ENCODE measurements around the gene CCZ1B.
"Not testable (repeated sequence)": the region's sequence is repeated elsewhere in the genome, so short reads cannot be mapped to it uniquely, and the experiment has no call there.

The CCZ1B gene

DNA sequence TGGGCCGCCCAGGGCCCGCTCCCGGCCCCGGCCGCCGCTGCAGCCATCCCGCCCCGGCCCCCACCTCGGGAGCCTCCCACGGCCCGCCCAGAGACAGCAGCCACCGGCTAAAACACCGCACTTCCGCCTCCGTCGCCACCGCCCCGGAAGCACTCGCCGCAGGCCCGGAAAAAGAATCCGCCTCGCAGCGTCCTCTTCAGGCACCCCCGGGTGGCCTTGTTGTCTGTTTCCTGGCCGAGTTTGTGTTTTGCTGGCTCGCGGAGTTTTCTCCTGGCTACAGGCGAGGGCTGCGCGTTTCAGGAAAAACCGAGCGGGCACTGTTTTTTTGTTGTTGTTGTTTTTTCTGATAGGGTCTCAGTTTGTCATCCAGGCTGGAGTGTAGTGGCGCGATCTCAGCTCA, at the start of gene CCZ1B:
TSS of gene CCZ1B (minus strand) at position 125 of the 400 bp plus-strand sequence. CDS start at position 47, 78 bp downstream.
- H3K9ac ChIP-seq (ENCODE audit: low read depth, low read length, poor library complexity, severe bottlenecking), result peak within 1 kb of the TSS; percentile 64

GRCh38 chr7:6875022-6875421, 48.9 kb upstream of the CCZ1B start:
- not testable (repeated sequence) for H3K4me1 ChIP-seq (ENCODE audit: insufficient read depth, low read length, poor library complexity, severe bottlenecking); H3K4me3 ChIP-seq (ENCODE audit: low read length, poor library complexity, severe bottlenecking); H3K27me3 ChIP-seq (ENCODE audit: insufficient read depth, low read length, poor library complexity, severe bottlenecking); H3K79me2 ChIP-seq (ENCODE audit: insufficient read depth, low read length); H3K9me3 ChIP-seq (ENCODE audit: insufficient read depth, low read depth, low read length); H3K36me3 ChIP-seq (ENCODE audit: insufficient read depth, low read length); H4K20me1 ChIP-seq (ENCODE audit: insufficient read depth, low read length, poor library complexity, severe bottlenecking); H3K9me2 ChIP-seq (replicated peaks; ENCODE audit: low read depth, low read length); H3K9ac ChIP-seq (ENCODE audit: low read depth, low read length, poor library complexity, severe bottlenecking); H2AFZ ChIP-seq (ENCODE audit: low read length); H3F3A ChIP-seq (ENCODE audit: low read depth); H3K4me2 ChIP-seq (ENCODE audit: low read depth, low read length, poor library complexity, severe bottlenecking)

More for the DNA sequence above, at the start of gene CCZ1B:
- H3F3A ChIP-seq (ENCODE audit: low read depth); H4K20me1 ChIP-seq (ENCODE audit: insufficient read depth, low read length, poor library complexity, severe bottlenecking); H3K36me3 ChIP-seq (ENCODE audit: insufficient read depth, low read length); H3K9me3 ChIP-seq (ENCODE audit: insufficient read depth, low read depth, low read length); H3K4me1 ChIP-seq (ENCODE audit: insufficient read depth, low read length, poor library complexity, severe bottlenecking); H3K9me2 ChIP-seq (replicated peaks; ENCODE audit: low read depth, low read length); H3K79me2 ChIP-seq (ENCODE audit: insufficient read depth, low read length): not testable (repeated sequence)
- Histone ChIP-seq H2AFZ (ENCODE audit: low read length) (peak within 1 kb of the TSS; percentile 87), H3K4me2 (ENCODE audit: low read depth, low read length, poor library complexity, severe bottlenecking) (peak within 1 kb of the TSS; percentile 71), H3K27me3 (ENCODE audit: insufficient read depth, low read length, poor library complexity, severe bottlenecking) (peaks cover 34% of the 10 kb centered on the region), H3K4me3 (ENCODE audit: low read length, poor library complexity, severe bottlenecking) (peak within 1 kb of the TSS; percentile 81)
- TF ChIP-seq, protein P1, sequence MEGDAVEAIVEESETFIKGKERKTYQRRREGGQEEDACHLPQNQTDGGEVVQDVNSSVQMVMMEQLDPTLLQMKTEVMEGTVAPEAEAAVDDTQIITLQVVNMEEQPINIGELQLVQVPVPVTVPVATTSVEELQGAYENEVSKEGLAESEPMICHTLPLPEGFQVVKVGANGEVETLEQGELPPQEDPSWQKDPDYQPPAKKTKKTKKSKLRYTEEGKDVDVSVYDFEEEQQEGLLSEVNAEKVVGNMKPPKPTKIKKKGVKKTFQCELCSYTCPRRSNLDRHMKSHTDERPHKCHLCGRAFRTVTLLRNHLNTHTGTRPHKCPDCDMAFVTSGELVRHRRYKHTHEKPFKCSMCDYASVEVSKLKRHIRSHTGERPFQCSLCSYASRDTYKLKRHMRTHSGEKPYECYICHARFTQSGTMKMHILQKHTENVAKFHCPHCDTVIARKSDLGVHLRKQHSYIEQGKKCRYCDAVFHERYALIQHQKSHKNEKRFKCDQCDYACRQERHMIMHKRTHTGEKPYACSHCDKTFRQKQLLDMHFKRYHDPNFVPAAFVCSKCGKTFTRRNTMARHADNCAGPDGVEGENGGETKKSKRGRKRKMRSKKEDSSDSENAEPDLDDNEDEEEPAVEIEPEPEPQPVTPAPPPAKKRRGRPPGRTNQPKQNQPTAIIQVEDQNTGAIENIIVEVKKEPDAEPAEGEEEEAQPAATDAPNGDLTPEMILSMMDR (conservative IDR thresholded peaks at IDR 0.05; ENCODE audit: low read length), result peak; percentile 31

DNA sequence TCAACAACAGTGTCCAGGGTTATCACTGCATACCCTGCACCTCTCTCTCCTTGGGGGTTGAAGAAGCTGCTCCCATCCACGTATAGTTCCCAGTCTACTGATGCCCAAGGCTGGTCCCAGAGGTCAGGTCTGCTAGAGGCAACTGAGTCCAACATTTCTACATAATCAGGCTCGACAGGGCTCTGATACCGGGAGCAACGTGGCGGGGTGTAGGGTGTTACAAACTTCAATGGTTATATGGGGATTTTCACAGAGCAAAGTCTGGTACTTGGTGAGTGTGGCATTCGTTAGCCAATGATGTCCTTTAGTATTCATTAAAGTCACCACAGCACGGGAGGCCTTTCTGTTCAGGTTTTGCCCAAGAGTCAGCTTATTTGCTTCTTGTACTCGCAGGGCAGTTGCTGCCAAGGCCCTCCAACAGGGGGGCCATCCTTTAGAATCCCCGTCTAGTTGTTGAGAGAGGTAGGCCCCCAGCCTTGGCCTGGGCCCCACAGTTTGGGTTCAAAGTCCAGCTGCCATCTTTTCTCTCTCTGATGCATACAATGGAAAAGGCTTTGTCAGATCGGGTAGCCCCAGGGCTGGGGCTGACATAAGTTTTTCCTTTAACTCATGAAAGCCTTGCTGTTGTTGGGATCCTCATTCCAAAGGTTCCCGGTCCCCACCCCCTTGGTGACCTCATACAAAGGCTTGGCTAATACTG, 46.3 kb upstream of the CCZ1B start:
- not testable (repeated sequence) for H3K4me3 ChIP-seq (ENCODE audit: low read length, poor library complexity, severe bottlenecking); H3F3A ChIP-seq (ENCODE audit: low read depth); H3K27me3 ChIP-seq (ENCODE audit: insufficient read depth, low read length, poor library complexity, severe bottlenecking); H3K9me2 ChIP-seq (replicated peaks; ENCODE audit: low read depth, low read length); H3K4me2 ChIP-seq (ENCODE audit: low read depth, low read length, poor library complexity, severe bottlenecking); H3K36me3 ChIP-seq (ENCODE audit: insufficient read depth, low read length); H3K9ac ChIP-seq (ENCODE audit: low read depth, low read length, poor library complexity, severe bottlenecking); H3K79me2 ChIP-seq (ENCODE audit: insufficient read depth, low read length); H2AFZ ChIP-seq (ENCODE audit: low read length); H3K9me3 ChIP-seq (ENCODE audit: insufficient read depth, low read depth, low read length); H4K20me1 ChIP-seq (ENCODE audit: insufficient read depth, low read length, poor library complexity, severe bottlenecking); H3K4me1 ChIP-seq (ENCODE audit: insufficient read depth, low read length, poor library complexity, severe bottlenecking)

GRCh38 chr7:6871421-6872144, 45.5 kb upstream of the CCZ1B start:
- not testable (repeated sequence) for H3K4me2 ChIP-seq (ENCODE audit: low read depth, low read length, poor library complexity, severe bottlenecking); H3K9ac ChIP-seq (ENCODE audit: low read depth, low read length, poor library complexity, severe bottlenecking); H4K20me1 ChIP-seq (ENCODE audit: insufficient read depth, low read length, poor library complexity, severe bottlenecking); H3K36me3 ChIP-seq (ENCODE audit: insufficient read depth, low read length); H3K9me2 ChIP-seq (replicated peaks; ENCODE audit: low read depth, low read length); H3K79me2 ChIP-seq (ENCODE audit: insufficient read depth, low read length); H3K9me3 ChIP-seq (ENCODE audit: insufficient read depth, low read depth, low read length); H3K27me3 ChIP-seq (ENCODE audit: insufficient read depth, low read length, poor library complexity, severe bottlenecking); H3K4me3 ChIP-seq (ENCODE audit: low read length, poor library complexity, severe bottlenecking); H3K4me1 ChIP-seq (ENCODE audit: insufficient read depth, low read length, poor library complexity, severe bottlenecking); H3F3A ChIP-seq (ENCODE audit: low read depth); H2AFZ ChIP-seq (ENCODE audit: low read length)

DNA sequence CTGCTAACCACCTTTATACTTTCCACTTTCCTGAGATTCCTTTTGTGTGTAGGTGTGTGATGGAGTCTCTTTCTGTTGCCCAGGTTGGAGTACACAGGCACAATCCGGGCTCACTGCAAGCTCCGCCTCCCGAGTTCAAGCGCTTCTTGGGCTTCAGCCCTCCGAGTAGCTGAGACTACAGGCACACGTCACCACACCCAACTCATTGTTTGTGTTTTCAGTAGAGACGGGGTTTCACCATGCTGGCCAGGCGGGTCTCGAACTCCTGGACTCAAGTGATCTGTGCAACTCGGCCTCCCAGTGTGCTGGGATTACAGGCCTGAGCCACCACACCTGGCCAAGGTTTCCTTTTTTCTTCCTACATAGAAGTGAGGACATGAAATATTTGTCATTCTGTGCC, 38.7 kb upstream of the CCZ1B start:
- not testable (repeated sequence) for H3K27me3 ChIP-seq (ENCODE audit: insufficient read depth, low read length, poor library complexity, severe bottlenecking); H3K79me2 ChIP-seq (ENCODE audit: insufficient read depth, low read length); H3K9ac ChIP-seq (ENCODE audit: low read depth, low read length, poor library complexity, severe bottlenecking); H3K4me2 ChIP-seq (ENCODE audit: low read depth, low read length, poor library complexity, severe bottlenecking); H3K9me2 ChIP-seq (replicated peaks; ENCODE audit: low read depth, low read length); H3K9me3 ChIP-seq (ENCODE audit: insufficient read depth, low read depth, low read length); H3K36me3 ChIP-seq (ENCODE audit: insufficient read depth, low read length); H3F3A ChIP-seq (ENCODE audit: low read depth); H3K4me1 ChIP-seq (ENCODE audit: insufficient read depth, low read length, poor library complexity, severe bottlenecking); H2AFZ ChIP-seq (ENCODE audit: low read length); H4K20me1 ChIP-seq (ENCODE audit: insufficient read depth, low read length, poor library complexity, severe bottlenecking); H3K4me3 ChIP-seq (ENCODE audit: low read length, poor library complexity, severe bottlenecking)

- not testable (repeated sequence) for H3K4me3 ChIP-seq (ENCODE audit: low read length, poor library complexity, severe bottlenecking); H3K4me2 ChIP-seq (ENCODE audit: low read depth, low read length, poor library complexity, severe bottlenecking); H2AFZ ChIP-seq (ENCODE audit: low read length); H3K79me2 ChIP-seq (ENCODE audit: insufficient read depth, low read length); H3K9me3 ChIP-seq (ENCODE audit: insufficient read depth, low read depth, low read length); H3K9ac ChIP-seq (ENCODE audit: low read depth, low read length, poor library complexity, severe bottlenecking); H3K27me3 ChIP-seq (ENCODE audit: insufficient read depth, low read length, poor library complexity, severe bottlenecking); H3K4me1 ChIP-seq (ENCODE audit: insufficient read depth, low read length, poor library complexity, severe bottlenecking); H4K20me1 ChIP-seq (ENCODE audit: insufficient read depth, low read length, poor library complexity, severe bottlenecking); H3F3A ChIP-seq (ENCODE audit: low read depth); H3K9me2 ChIP-seq (replicated peaks; ENCODE audit: low read depth, low read length); H3K36me3 ChIP-seq (ENCODE audit: insufficient read depth, low read length)
These were observed 38.1 kb upstream of the CCZ1B start for GRCh38 chr7:6864188-6864587.

DNA sequence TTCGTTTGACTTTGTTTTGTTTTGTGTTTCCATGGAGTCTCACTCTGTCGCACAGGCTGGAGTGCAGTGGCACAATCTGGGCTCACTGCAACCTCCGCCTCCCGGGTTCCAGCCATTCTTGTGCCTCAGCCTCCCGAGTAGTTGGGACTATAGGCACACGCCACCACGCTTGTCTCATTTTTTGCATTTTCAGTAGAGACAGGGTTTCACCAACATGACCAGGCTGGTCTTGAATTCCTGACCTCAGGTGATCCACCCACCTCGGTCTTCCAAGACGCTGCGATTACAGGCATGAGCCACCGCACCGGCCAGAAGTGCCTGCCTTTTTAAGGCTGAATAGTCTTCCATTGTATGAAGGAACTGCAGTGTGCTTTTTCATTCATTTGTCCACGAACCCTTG, 36.8 kb upstream of the CCZ1B start:
- H3K36me3 ChIP-seq (ENCODE audit: insufficient read depth, low read length); H4K20me1 ChIP-seq (ENCODE audit: insufficient read depth, low read length, poor library complexity, severe bottlenecking); H2AFZ ChIP-seq (ENCODE audit: low read length); H3K9me2 ChIP-seq (replicated peaks; ENCODE audit: low read depth, low read length); H3K9me3 ChIP-seq (ENCODE audit: insufficient read depth, low read depth, low read length); H3K79me2 ChIP-seq (ENCODE audit: insufficient read depth, low read length); H3F3A ChIP-seq (ENCODE audit: low read depth); H3K9ac ChIP-seq (ENCODE audit: low read depth, low read length, poor library complexity, severe bottlenecking); H3K4me2 ChIP-seq (ENCODE audit: low read depth, low read length, poor library complexity, severe bottlenecking); H3K27me3 ChIP-seq (ENCODE audit: insufficient read depth, low read length, poor library complexity, severe bottlenecking); H3K4me3 ChIP-seq (ENCODE audit: low read length, poor library complexity, severe bottlenecking); H3K4me1 ChIP-seq (ENCODE audit: insufficient read depth, low read length, poor library complexity, severe bottlenecking): not testable (repeated sequence)
